ENCODE data around the gene ZCWPW1. TPM values are rescaled to one million over a fixed set of nuclear protein-coding genes. Genes with fewer than 3 reads are reported as not detected.

ZCWPW1 gene
- polyA plus RNA-seq, 1 of the 3 experiments (the other 2 are of a cell fraction), result 4.1 TPM

GRCh38 chr7:100444311-100445278 is 16.1 kb upstream of the ZCWPW1 start (continued):
- peak; percentile 75 for TF ChIP-seq TCF12 (IDR thresholded peaks at IDR 0.05)
- no peak for TF ChIP-seq NRF1 (IDR thresholded peaks at IDR 0.05; ENCODE audit: low read depth, low read length)
- TF ChIP-seq RXRA (IDR thresholded peaks at IDR 0.05; ENCODE audit: borderline replicate concordance, low read depth), result peak; percentile 93
- TF ChIP-seq EP300 (IDR thresholded peaks at IDR 0.05; ENCODE audit: borderline replicate concordance in 1 of 2, low read depth in 1 of 2, low read length in 1 of 2), result no peak
- no peak for TF ChIP-seq YY1 (IDR thresholded peaks at IDR 0.05; ENCODE audit: low read depth)
- no peak for TF ChIP-seq ZBTB33 (IDR thresholded peaks at IDR 0.05; ENCODE audit: borderline replicate concordance, low read depth)
- no peak for TF ChIP-seq GABPA (IDR thresholded peaks at IDR 0.05; ENCODE audit: low read depth)
- TF ChIP-seq RAD21 (IDR thresholded peaks at IDR 0.05; ENCODE audit: low read length), result no peak
- no peak for TF ChIP-seq IRF3 (IDR thresholded peaks at IDR 0.05; ENCODE audit: low read depth, low read length)
- TF ChIP-seq CHD2 (IDR thresholded peaks at IDR 0.05; ENCODE audit: low read length, partially characterized antibody), result no peak
- TF ChIP-seq FOSL2 (IDR thresholded peaks at IDR 0.05; ENCODE audit: borderline replicate concordance, low read depth), result peak; percentile 25; the same call in 1 of the 2 replicates
- TF ChIP-seq SIN3A (IDR thresholded peaks at IDR 0.05; ENCODE audit: borderline replicate concordance, low read depth, low read length), result no peak
- TF ChIP-seq GATA2 (CRISPR knock-in tag; IDR thresholded peaks at IDR 0.05), result no peak
- peak; percentile 29; the same call in 1 of the 2 replicates for TF ChIP-seq POLR2AphosphoS5 (IDR thresholded peaks at IDR 0.05; ENCODE audit: low read depth, low read length)
- TF ChIP-seq USF1 (IDR thresholded peaks at IDR 0.05; ENCODE audit: borderline replicate concordance, low read depth), result peak; percentile 69
- no peak for TF ChIP-seq EZH2phosphoT487 (IDR thresholded peaks at IDR 0.05; ENCODE audit: borderline replicate concordance, low read depth)
- TF ChIP-seq MXI1 (IDR thresholded peaks at IDR 0.05; ENCODE audit: low read depth, low read length), result no peak
- TF ChIP-seq NFIC (IDR thresholded peaks at IDR 0.05; ENCODE audit: borderline replicate concordance), result no peak
- no peak for TF ChIP-seq RFX5 (IDR thresholded peaks at IDR 0.05; ENCODE audit: low read length)
- no peak for TF ChIP-seq MEF2A (IDR thresholded peaks at IDR 0.05; ENCODE audit: borderline replicate concordance, low read depth)
- TF ChIP-seq TAF1 (IDR thresholded peaks at IDR 0.05; ENCODE audit: borderline replicate concordance, low read depth, low read length), result 0 out of 2 replicates have a peak, but pooled peaks have one; percentile 15

Data from SK-N-SH (cell line).